ENCODE data around the gene CYB5RL.

DNA sequence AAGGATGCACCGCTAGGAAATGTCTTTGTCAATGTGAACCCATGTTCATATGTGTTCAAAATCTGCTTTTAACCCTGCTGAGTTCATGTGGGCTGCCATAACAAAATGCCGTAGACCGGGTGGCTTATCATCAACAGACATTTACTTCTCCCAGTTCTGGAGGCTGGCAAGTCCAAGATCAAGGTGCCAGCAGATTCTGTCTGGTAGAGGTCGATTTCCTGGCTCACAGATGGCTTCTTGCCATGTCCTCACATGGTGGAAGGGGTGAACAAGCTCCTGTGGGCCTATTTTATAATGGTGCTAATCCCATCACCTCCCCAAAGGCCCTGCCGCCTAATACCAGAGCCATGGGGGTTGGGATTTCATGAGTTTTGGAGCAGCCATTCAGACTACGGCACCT is 42.4 kb downstream of the CYB5RL start:
- TF ChIP-seq, protein P1, sequence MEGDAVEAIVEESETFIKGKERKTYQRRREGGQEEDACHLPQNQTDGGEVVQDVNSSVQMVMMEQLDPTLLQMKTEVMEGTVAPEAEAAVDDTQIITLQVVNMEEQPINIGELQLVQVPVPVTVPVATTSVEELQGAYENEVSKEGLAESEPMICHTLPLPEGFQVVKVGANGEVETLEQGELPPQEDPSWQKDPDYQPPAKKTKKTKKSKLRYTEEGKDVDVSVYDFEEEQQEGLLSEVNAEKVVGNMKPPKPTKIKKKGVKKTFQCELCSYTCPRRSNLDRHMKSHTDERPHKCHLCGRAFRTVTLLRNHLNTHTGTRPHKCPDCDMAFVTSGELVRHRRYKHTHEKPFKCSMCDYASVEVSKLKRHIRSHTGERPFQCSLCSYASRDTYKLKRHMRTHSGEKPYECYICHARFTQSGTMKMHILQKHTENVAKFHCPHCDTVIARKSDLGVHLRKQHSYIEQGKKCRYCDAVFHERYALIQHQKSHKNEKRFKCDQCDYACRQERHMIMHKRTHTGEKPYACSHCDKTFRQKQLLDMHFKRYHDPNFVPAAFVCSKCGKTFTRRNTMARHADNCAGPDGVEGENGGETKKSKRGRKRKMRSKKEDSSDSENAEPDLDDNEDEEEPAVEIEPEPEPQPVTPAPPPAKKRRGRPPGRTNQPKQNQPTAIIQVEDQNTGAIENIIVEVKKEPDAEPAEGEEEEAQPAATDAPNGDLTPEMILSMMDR (conservative IDR thresholded peaks at IDR 0.05; ENCODE audit: low read depth, low read length) = no peak
- TF ChIP-seq EZH2 (IDR thresholded peaks at IDR 0.05; ENCODE audit: low read length, unreplicated experiment) (no peak), EZH2phosphoT487 (IDR thresholded peaks at IDR 0.05; ENCODE audit: borderline replicate concordance, low read length) (no peak)

Data from PC-3 (cell line).